DOHH2 (cell line): Measurements from ENCODE around the gene MAK.
A peak's percentile ranks its signal among the peaks of the same experiment; 100 is the strongest.

Experiments used
- H3F3A ChIP-seq: fragments of 200-600 bp; sonication (generic), shearing (Covaris generic); 2 replicates; pipeline ENCODE4 v1.6.0; 2016; ENCODE audit warnings: antibody characterized with exemption, mild to moderate bottlenecking; ENCODE audit not compliant: control insufficient read depth, insufficient read depth
- H3K27ac ChIP-seq: fragments of 200-600 bp; sonication (generic); 2 replicates; pipeline ENCODE4 v1.5.1; 2014; ENCODE audit warnings: low read depth, mild to moderate bottlenecking, low read length, moderate library complexity
- H3K27me3 ChIP-seq: fragments of 200-600 bp; sonication (generic); 2 replicates; pipeline ENCODE4 v1.6.1; 2014; ENCODE audit warnings: mild to moderate bottlenecking, low read length, mixed read lengths; ENCODE audit not compliant: control insufficient read depth
- H3K36me3 ChIP-seq: fragments of 200-600 bp; sonication (generic); 2 replicates; pipeline ENCODE4 v1.6.1; 2014; ENCODE audit warnings: mild to moderate bottlenecking, low read length, moderate library complexity, mixed read lengths; ENCODE audit not compliant: control insufficient read depth
- H3K4me1 ChIP-seq: fragments of 200-600 bp; sonication (generic); 2 replicates; pipeline ENCODE4 v1.6.1; 2014; ENCODE audit warnings: mild to moderate bottlenecking, low read length, mixed read lengths; ENCODE audit not compliant: control insufficient read depth
- H3K4me2 ChIP-seq: fragments of 200-600 bp; sonication (generic); 2 replicates; pipeline ENCODE4 v1.6.0; 2014; ENCODE audit warnings: mild to moderate bottlenecking, low read length, moderate library complexity
- H3K4me3 ChIP-seq: fragments of 200-600 bp; sonication (generic); 2 replicates; pipeline ENCODE4 v1.5.1; 2014; ENCODE audit warnings: mild to moderate bottlenecking, low read length, mixed read lengths
- H3K79me2 ChIP-seq: fragments of 200-600 bp; sonication (generic); 2 replicates; pipeline ENCODE4 v1.6.1; 2014; ENCODE audit warnings: mild to moderate bottlenecking, low read length, mixed read lengths; ENCODE audit not compliant: control insufficient read depth
- H3K9me2 ChIP-seq: fragments of 200-600 bp; sonication (generic); replicated peaks from 2 replicates; pipeline ENCODE4 v1.6.1; 2014; ENCODE audit warnings: mild to moderate bottlenecking, low read length, mixed read lengths; ENCODE audit not compliant: control insufficient read depth
- H3K9me3 ChIP-seq: fragments of 200-600 bp; sonication (generic); 2 replicates; pipeline ENCODE4 v1.6.1; 2014; ENCODE audit warnings: antibody characterized with exemption, low read length, mixed read lengths; ENCODE audit not compliant: control insufficient read depth, insufficient read depth
- H4K20me1 ChIP-seq: fragments of 200-600 bp; sonication (generic); 2 replicates; pipeline ENCODE4 v1.6.0; 2014; ENCODE audit warnings: low read depth, mild to moderate bottlenecking, antibody characterized with exemption, low read length, moderate library complexity; ENCODE audit not compliant: control insufficient read depth, insufficient read depth
- EZH2phosphoT487 ChIP-seq: fragments of 200-600 bp; sonication (generic); IDR thresholded peaks from 2 replicates; pipeline ENCODE4 v1.6.1; 2017; ENCODE audit warnings: borderline replicate concordance, mild to moderate bottlenecking, antibody characterized with exemption, low read length, moderate library complexity, mixed read lengths
- TF ChIP-seq, protein P1 (sequence below): fragments of 200-600 bp; sonication (generic); IDR thresholded peaks from one replicate; pipeline ENCODE4 v1.5.1; 2014; ENCODE audit warnings: antibody characterized with exemption, mild to moderate bottlenecking, low read depth, low read length; ENCODE audit not compliant: poor library complexity, severe bottlenecking

Gene MAK

DNA sequence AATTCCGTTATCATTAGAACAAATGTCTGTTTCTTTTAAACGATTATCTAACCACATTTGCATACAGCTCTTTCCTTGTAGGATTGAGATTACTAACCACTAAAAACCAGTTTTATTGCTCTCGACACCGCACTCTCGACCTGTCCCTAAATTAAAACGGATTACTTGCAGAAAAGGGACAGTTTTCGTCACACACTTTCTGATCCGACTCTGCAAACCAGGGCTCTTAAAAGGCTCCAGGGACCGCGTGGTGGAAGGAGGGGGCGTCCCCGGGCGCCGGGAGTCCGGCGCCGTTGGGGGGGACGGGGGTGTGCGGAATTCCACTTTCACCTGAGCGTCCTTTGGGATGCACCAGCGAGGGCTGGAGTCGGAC lies 731 bp downstream of the MAK start:
- TF ChIP-seq, protein P1, sequence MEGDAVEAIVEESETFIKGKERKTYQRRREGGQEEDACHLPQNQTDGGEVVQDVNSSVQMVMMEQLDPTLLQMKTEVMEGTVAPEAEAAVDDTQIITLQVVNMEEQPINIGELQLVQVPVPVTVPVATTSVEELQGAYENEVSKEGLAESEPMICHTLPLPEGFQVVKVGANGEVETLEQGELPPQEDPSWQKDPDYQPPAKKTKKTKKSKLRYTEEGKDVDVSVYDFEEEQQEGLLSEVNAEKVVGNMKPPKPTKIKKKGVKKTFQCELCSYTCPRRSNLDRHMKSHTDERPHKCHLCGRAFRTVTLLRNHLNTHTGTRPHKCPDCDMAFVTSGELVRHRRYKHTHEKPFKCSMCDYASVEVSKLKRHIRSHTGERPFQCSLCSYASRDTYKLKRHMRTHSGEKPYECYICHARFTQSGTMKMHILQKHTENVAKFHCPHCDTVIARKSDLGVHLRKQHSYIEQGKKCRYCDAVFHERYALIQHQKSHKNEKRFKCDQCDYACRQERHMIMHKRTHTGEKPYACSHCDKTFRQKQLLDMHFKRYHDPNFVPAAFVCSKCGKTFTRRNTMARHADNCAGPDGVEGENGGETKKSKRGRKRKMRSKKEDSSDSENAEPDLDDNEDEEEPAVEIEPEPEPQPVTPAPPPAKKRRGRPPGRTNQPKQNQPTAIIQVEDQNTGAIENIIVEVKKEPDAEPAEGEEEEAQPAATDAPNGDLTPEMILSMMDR = no peak
- peak; percentile 54; the same call in 1 of the 2 replicates for TF ChIP-seq EZH2phosphoT487
- H3K79me2 ChIP-seq = no peaks in the 10 kb centered on the region
- H3K4me1 ChIP-seq = peaks cover 25% of the 10 kb centered on the region
- H3K27me3 ChIP-seq = peaks cover 41% of the 10 kb centered on the region
- 0 out of 2 replicates have a peak, but pooled peaks cover 2% of the 10 kb centered on the region for H3F3A ChIP-seq
- no peaks in the 10 kb centered on the region for H3K36me3 ChIP-seq
- peak overlapping the region; percentile 85 for H3K4me2 ChIP-seq
- H4K20me1 ChIP-seq = no peaks in the 10 kb centered on the region
- H3K9me3 ChIP-seq = no peaks in the 10 kb centered on the region
- peak overlapping the region; percentile 73 for H3K4me3 ChIP-seq
- H3K27ac ChIP-seq = no peak overlapping the region
- H3K9me2 ChIP-seq = no peaks in the 10 kb centered on the region

DNA sequence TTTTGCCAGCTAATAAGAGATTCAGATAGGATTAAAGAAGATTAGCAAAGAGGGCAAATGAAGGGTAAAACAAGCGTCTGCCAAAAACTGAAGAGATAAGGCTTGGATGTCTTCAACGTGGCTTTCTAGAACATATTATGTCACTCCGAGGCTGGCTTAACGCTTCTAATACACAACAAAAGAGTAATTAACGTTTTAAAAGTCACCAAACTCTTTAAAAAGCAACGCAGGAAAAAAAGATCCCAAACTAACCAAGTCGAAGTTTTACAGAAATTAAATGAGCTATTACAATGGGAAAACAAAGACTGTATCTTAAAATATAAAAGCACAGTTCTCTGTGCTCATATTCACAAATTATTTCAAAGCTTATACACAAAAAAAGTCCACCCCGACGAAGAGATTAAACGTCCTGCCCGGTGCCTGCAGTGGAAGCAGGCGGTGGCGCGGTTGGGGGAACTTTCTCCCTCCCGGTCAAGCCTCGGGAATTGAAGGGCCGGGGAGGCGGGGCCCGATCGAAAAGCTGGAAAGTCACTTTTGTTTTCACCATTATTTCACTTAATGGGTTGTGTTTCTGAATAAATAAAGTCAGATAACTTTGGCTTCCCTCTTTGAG lies 1.2 kb downstream of the MAK start:
- peak overlapping the region; percentile 85 for H3K4me2 ChIP-seq
- H3K27ac ChIP-seq = no peak overlapping the region
- H3K79me2 ChIP-seq = no peaks in the 10 kb centered on the region
- TF ChIP-seq, protein P1 = no peak
- 0 out of 2 replicates have a peak, but pooled peaks have one; percentile 78 for TF ChIP-seq EZH2phosphoT487
- H3K36me3 ChIP-seq = no peaks in the 10 kb centered on the region
- H3K9me3 ChIP-seq = no peaks in the 10 kb centered on the region
- H3F3A ChIP-seq = 0 out of 2 replicates have a peak, but pooled peaks cover 2% of the 10 kb centered on the region
- H3K4me3 ChIP-seq = peak overlapping the region; percentile 73
- no peaks in the 10 kb centered on the region for H3K9me2 ChIP-seq
- no peaks in the 10 kb centered on the region for H4K20me1 ChIP-seq
- H3K27me3 ChIP-seq = peaks cover 41% of the 10 kb centered on the region
- peaks cover 25% of the 10 kb centered on the region for H3K4me1 ChIP-seq

DNA sequence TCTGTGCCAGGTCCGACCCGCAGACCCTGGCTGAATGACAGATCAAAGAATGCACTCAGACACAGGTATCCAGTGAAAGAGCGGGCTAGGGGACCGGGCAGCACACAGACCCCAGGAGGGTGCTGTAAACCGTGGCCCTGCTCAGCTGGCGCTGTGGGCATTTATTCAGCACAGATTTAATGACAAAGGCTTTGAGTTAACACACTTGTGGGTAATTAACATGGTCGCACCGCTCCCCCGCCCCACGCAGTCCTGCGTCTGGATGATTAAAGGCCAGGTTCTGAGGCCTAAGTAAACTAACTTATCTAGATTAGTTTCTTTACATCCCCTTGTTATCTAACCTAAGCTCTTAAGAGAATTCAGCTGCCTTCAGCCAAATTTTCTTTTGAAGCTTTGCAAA lies 3.5 kb downstream of the MAK start:
- H3K9me3 ChIP-seq = no peaks in the 10 kb centered on the region
- H3K4me2 ChIP-seq = no peak overlapping the region
- H3K36me3 ChIP-seq = no peaks in the 10 kb centered on the region
- H4K20me1 ChIP-seq = no peaks in the 10 kb centered on the region
- TF ChIP-seq EZH2phosphoT487 = no peak
- TF ChIP-seq, protein P1 = no peak
- H3K27ac ChIP-seq = no peak overlapping the region
- H3F3A ChIP-seq = 0 out of 2 replicates have a peak, but pooled peaks cover 2% of the 10 kb centered on the region
- H3K9me2 ChIP-seq = no peaks in the 10 kb centered on the region
- H3K27me3 ChIP-seq = peaks cover 32% of the 10 kb centered on the region
- H3K79me2 ChIP-seq = no peaks in the 10 kb centered on the region
- peaks cover 25% of the 10 kb centered on the region for H3K4me1 ChIP-seq
- H3K4me3 ChIP-seq = no peak overlapping the region
